Measurements from ENCODE around the gene TSPAN32. TPM values are rescaled to one million over a fixed set of nuclear protein-coding genes. Genes with fewer than 3 reads are reported as not detected.
A peak's percentile ranks its signal among the peaks of the same experiment; 100 is the strongest.

Gene TSPAN32
- polyA plus RNA-seq, 2 of the 4 experiments (the other 2 are of a cell fraction) = not detected

DNA sequence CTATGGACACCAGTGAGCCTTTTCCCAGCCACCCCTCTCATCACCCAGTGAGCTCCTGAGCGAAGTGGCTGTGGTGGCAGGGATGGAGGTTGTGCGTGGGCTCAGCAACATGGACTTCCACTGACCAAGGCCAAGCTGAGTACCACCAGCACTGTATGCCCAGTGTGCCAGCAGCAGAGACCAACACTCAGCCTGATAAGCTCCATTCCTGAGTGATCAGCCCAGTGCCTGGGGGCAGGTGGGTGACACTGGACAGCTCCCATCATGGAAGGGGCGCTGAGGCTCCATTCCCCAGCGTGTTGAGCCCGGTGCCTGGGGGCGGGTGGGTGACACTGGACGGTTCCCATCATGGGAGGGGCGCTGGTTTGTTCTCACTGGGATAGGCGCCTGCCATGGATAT lies 57.7 kb downstream of the TSPAN32 start:
- POLR2A ChIA-PET = no interaction called here

GRCh38 chr11:2360081-2360642 lies 58.3 kb downstream of the TSPAN32 start:
- no peak for FAIRE-seq
- POLR2A ChIA-PET = no interaction called here

More for the DNA sequence above, 57.7 kb downstream of the TSPAN32 start:
- no peak for FAIRE-seq
- Histone ChIP-seq H3K4me2 (no peak overlapping the region), H3K27ac (no peak overlapping the region), H3K4me1 (no peaks in the 10 kb centered on the region), H3K9me3 (no peaks in the 10 kb centered on the region), H3K4me3 (no peak overlapping the region)
- ATAC-seq = 0 out of 6 replicates have a peak, but pooled peaks of 1 of the 2 experiments have one; percentile 16
- 34% methylated on average over 9 of the region's 9 CpGs for WGBS (ENCODE audit: missing lambda C conversion rate)
- CTCF ChIA-PET = no interaction called here
- no peak for TF ChIP-seq ZNF302 (CRISPR knock-in tag; IDR thresholded peaks at IDR 0.05)
- no peak for TF ChIP-seq MYC (IDR thresholded peaks at IDR 0.05; ENCODE audit: borderline replicate concordance, low read length)
- no peak for TF ChIP-seq RFX5 (IDR thresholded peaks at IDR 0.05)
- no peak for TF ChIP-seq SMC3 (IDR thresholded peaks at IDR 0.05)
- TF ChIP-seq BHLHE40 (IDR thresholded peaks at IDR 0.05; ENCODE audit: low read depth, low read length) = no peak
- no peak for TF ChIP-seq JUN (IDR thresholded peaks at IDR 0.05)
- TF ChIP-seq KDM1A (IDR thresholded peaks at IDR 0.05; ENCODE audit: low read depth) = no peak
- TF ChIP-seq ATOH8 (CRISPR knock-in tag; IDR thresholded peaks at IDR 0.05; ENCODE audit: low read depth) = no peak
- TF ChIP-seq HOXB13 (CRISPR knock-in tag; IDR thresholded peaks at IDR 0.05; ENCODE audit: low read depth) = no peak
- TF ChIP-seq REST (IDR thresholded peaks at IDR 0.05) = no peak
- TF ChIP-seq, protein P1, sequence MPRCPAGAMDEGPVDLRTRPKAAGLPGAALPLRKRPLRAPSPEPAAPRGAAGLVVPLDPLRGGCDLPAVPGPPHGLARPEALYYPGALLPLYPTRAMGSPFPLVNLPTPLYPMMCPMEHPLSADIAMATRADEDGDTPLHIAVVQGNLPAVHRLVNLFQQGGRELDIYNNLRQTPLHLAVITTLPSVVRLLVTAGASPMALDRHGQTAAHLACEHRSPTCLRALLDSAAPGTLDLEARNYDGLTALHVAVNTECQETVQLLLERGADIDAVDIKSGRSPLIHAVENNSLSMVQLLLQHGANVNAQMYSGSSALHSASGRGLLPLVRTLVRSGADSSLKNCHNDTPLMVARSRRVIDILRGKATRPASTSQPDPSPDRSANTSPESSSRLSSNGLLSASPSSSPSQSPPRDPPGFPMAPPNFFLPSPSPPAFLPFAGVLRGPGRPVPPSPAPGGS (IDR thresholded peaks at IDR 0.05) = no peak
- no peak for TF ChIP-seq FOXS1 (CRISPR knock-in tag; IDR thresholded peaks at IDR 0.05)
- TF ChIP-seq, protein P2, sequence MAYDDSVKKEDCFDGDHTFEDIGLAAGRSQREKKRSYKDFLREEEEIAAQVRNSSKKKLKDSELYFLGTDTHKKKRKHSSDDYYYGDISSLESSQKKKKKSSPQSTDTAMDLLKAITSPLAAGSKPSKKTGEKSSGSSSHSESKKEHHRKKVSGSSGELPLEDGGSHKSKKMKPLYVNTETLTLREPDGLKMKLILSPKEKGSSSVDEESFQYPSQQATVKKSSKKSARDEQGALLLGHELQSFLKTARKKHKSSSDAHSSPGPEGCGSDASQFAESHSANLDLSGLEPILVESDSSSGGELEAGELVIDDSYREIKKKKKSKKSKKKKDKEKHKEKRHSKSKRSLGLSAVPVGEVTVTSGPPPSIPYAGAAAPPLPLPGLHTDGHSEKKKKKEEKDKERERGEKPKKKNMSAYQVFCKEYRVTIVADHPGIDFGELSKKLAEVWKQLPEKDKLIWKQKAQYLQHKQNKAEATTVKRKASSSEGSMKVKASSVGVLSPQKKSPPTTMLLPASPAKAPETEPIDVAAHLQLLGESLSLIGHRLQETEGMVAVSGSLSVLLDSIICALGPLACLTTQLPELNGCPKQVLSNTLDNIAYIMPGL (CRISPR knock-in tag; IDR thresholded peaks at IDR 0.05; ENCODE audit: borderline replicate concordance) = no peak
- DNase-seq (ENCODE audit: low read depth in 1 of 2, low spot score in 1 of 2) = no peak

More at GRCh38 chr11:2360081-2360642, 58.3 kb downstream of the TSPAN32 start:
- H3K27ac ChIP-seq = no peak overlapping the region
- WGBS (ENCODE audit: missing lambda C conversion rate) = 50% methylated on average over 13 of the region's 14 CpGs
- TF ChIP-seq ELK1 (IDR thresholded peaks at IDR 0.05; ENCODE audit: low read depth, low read length) = no peak
- TF ChIP-seq POLR2A (IDR thresholded peaks at IDR 0.05; ENCODE audit: low read length) = peak; percentile 16; the same call in 1 of the 2 replicates
- TF ChIP-seq EP300 (IDR thresholded peaks at IDR 0.05) = no peak
- H3K9me3 ChIP-seq = no peaks in the 10 kb centered on the region
- DNase-seq (ENCODE audit: low read depth in 1 of 2, low spot score in 1 of 2) = no peak
- ATAC-seq = no peak
- H3K4me2 ChIP-seq = no peak overlapping the region
- no peak overlapping the region for H3K4me3 ChIP-seq
- H3K4me1 ChIP-seq = no peaks in the 10 kb centered on the region
- CTCF ChIA-PET = no interaction called here

Data from A549 (cell line).